Measurements from ENCODE around the gene SCPEP1. TPM values are rescaled to one million over a fixed set of nuclear protein-coding genes. Genes with fewer than 3 reads are reported as not detected.
"Not testable (repeated sequence)": the region's sequence is repeated elsewhere in the genome, so short reads cannot be mapped to it uniquely, and the experiment has no call there.

The SCPEP1 gene
- total RNA-seq, 1 experiment from 2014 or later, result 19.4 TPM

DNA sequence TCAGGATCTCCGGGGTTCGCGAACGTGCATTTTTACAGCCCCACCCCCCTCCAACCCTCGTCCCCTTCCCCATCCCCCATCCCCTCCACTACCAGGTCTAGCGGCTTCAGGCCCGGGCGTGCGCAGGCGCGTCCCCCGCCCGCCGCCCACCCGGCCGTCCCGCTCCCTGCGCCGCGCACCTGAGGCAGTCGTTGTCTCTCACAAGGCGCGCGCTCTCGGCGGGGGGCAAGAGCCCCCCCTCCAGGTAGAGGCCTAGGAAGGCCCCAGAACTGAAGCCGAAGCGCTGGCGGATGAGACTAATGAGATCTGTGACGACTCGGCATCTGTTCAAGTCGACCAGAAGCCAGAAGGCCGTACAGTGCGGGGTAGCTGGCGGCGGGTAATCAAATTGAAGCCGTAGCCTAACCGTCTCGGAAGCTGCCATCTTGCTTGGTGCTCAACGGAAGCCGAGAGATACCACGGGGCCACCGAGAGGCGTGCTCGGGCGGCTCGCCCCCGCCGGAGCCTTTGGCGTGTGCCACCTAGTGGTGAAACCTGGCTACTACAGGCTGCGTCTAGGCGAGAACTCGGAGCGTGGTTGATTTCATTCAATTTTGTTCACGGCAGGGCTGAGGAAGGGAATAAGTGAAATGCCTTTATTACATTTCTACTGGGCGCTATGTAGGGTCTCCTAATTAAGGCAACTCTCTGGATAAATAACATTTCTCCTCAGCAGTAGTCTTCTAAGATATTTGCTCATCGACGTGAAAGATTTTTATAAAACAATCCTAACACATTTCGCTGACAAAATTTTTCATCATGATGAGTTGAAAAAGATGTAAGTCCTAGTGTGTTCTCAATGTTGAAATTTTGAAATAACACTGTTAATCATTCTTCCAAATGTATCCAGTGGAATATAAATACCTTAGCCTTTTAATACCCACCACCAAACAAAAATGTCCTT, 17.1 kb upstream of the SCPEP1 start, which contains the start of gene COIL:
Gene COIL (minus strand): TSS at position 455 of the 943 bp plus-strand sequence. CDS start 31 bp downstream, at position 424.
- ChIA-PET CTCF (no interaction called here), POLR2A (ENCODE audit: unreplicated experiment) (no interaction called here)
- Histone ChIP-seq H3K9me2 (ENCODE audit: insufficient read depth) (no peaks in the 10 kb centered on the region), H3K4me1 (replicated peaks; ENCODE audit: insufficient read depth) (peaks cover 15% of the 10 kb centered on the region), H3K36me3 (ENCODE audit: low read depth) (no peaks in the 10 kb centered on the region), H3K4me2 (peak within 1 kb of the TSS; percentile 88), H3K9me3 (ENCODE audit: insufficient read depth, low read depth) (no peaks in the 10 kb centered on the region), H3K27me3 (ENCODE audit: insufficient read depth, low read depth) (no peaks in the 10 kb centered on the region), H3K4me3 (peak within 1 kb of the TSS; percentile 81), H4K20me1 (ENCODE audit: insufficient read depth) (peaks cover 13% of the 10 kb centered on the region), H2AFZ (peak within 1 kb of the TSS; percentile 93), H3F3A (ENCODE audit: insufficient read depth, low read depth) (no peaks in the 10 kb centered on the region; the same call in 1 of the 2 replicates), H3K79me2 (ENCODE audit: low read depth) (peaks cover 42% of the 10 kb centered on the region), H3K27ac (peak within 1 kb of the TSS; percentile 77)
- TF ChIP-seq, protein P1, sequence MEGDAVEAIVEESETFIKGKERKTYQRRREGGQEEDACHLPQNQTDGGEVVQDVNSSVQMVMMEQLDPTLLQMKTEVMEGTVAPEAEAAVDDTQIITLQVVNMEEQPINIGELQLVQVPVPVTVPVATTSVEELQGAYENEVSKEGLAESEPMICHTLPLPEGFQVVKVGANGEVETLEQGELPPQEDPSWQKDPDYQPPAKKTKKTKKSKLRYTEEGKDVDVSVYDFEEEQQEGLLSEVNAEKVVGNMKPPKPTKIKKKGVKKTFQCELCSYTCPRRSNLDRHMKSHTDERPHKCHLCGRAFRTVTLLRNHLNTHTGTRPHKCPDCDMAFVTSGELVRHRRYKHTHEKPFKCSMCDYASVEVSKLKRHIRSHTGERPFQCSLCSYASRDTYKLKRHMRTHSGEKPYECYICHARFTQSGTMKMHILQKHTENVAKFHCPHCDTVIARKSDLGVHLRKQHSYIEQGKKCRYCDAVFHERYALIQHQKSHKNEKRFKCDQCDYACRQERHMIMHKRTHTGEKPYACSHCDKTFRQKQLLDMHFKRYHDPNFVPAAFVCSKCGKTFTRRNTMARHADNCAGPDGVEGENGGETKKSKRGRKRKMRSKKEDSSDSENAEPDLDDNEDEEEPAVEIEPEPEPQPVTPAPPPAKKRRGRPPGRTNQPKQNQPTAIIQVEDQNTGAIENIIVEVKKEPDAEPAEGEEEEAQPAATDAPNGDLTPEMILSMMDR (conservative IDR thresholded peaks at IDR 0.05), result peak; percentile 100
- TF ChIP-seq EZH2 (IDR thresholded peaks at IDR 0.05; ENCODE audit: low read depth), result no peak
- TSS peak; percentile 84 for BruUV-seq (replicated peaks)
- intact Hi-C loops (cut with micrococcal nuclease; ENCODE audit: unreplicated experiment), result loop anchor here (1.0 kb wide), 1 partner anchor 93 kb away; no protein-coding TSS in a partner anchor
- DNase-seq, result peak; percentile 80 to 88

DNA sequence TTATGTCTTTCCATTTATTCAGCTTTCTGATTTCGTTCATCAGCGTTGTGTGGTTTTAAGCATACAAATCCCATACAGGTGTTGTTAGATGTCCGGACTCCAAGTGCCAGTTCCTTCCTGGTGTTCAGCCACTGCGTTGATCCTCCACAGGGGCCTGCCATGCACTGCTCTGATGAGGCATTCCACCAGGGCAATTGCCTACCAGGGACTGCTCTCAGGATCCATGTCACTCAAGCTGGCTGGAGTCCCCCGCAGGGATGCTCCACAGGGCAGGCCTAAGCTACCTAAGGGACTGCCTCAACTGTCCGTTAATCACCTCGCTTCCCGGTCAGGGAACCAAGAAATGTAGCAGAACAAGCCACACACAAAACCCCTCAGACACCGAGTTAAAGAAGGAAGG, 12.7 kb upstream of the SCPEP1 start:
- H3K36me3 ChIP-seq (ENCODE audit: low read depth); H3K9me2 ChIP-seq (ENCODE audit: insufficient read depth); intact Hi-C loops (cut with micrococcal nuclease; ENCODE audit: unreplicated experiment); H3K79me2 ChIP-seq (ENCODE audit: low read depth); H3K27ac ChIP-seq; H3K27me3 ChIP-seq (ENCODE audit: insufficient read depth, low read depth); DNase-seq; POLR2A ChIA-PET (ENCODE audit: unreplicated experiment); BruUV-seq (replicated peaks); H3K4me1 ChIP-seq (replicated peaks; ENCODE audit: insufficient read depth); H3K4me3 ChIP-seq; H3K9me3 ChIP-seq (ENCODE audit: insufficient read depth, low read depth); H4K20me1 ChIP-seq (ENCODE audit: insufficient read depth); H2AFZ ChIP-seq; H3F3A ChIP-seq (ENCODE audit: insufficient read depth, low read depth); CTCF ChIA-PET; H3K4me2 ChIP-seq: not testable (repeated sequence)

DNA sequence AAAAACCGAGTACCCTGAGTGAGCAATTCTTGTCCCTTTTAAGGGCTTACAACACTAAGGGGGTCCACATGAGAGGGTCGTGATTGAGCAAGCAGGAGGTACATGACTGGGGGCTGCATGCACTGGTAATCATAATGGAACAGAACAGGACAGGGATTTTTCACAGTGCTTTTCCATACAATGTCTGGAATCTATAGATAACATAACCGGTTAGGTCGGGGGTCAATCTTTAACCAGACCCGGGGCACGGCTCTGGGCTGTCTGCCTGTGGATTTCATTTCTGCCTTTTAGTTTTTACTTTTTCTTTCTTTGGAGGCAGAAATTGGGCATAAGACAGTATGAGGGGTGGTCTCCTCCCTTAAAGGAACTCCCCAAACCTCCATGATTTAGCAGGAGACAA, 12.2 kb upstream of the SCPEP1 start:
- H3K4me3 ChIP-seq; DNase-seq; H4K20me1 ChIP-seq (ENCODE audit: insufficient read depth); CTCF ChIA-PET; H3K79me2 ChIP-seq (ENCODE audit: low read depth); H3K4me1 ChIP-seq (replicated peaks; ENCODE audit: insufficient read depth); H3K36me3 ChIP-seq (ENCODE audit: low read depth); BruUV-seq (replicated peaks); H3K9me3 ChIP-seq (ENCODE audit: insufficient read depth, low read depth); H3K27ac ChIP-seq; H2AFZ ChIP-seq; intact Hi-C loops (cut with micrococcal nuclease; ENCODE audit: unreplicated experiment); H3K9me2 ChIP-seq (ENCODE audit: insufficient read depth); POLR2A ChIA-PET (ENCODE audit: unreplicated experiment); H3K4me2 ChIP-seq; H3K27me3 ChIP-seq (ENCODE audit: insufficient read depth, low read depth); H3F3A ChIP-seq (ENCODE audit: insufficient read depth, low read depth): not testable (repeated sequence)

DNA sequence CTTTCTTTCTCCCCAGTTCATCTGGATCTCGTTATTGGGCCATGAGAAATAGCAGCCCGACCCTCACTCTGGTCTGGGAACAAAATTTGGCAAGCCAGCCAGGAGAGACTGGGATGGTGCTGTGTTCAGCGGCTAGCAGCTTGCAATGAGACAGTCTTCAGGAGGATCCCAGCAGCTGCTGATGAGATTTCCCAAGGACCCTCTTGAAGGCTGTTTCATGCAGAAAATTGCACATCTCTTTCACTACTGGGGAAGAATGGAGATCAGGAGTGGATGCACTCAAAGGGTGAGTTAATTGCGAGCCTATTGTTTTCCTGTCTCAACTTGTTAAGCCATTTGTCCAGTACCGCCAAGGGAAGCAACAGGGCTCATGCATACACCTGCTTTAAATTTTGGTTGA, 11.6 kb upstream of the SCPEP1 start:
- H3K36me3 ChIP-seq (ENCODE audit: low read depth), result no peaks in the 10 kb centered on the region
- no peaks in the 10 kb centered on the region for H3F3A ChIP-seq (ENCODE audit: insufficient read depth, low read depth)
- intact Hi-C loops (cut with micrococcal nuclease; ENCODE audit: unreplicated experiment), result no loop called here
- TF ChIP-seq EZH2 (IDR thresholded peaks at IDR 0.05; ENCODE audit: low read depth), result no peak
- TF ChIP-seq, protein P1 (conservative IDR thresholded peaks at IDR 0.05), result no peak
- BruUV-seq (replicated peaks), result no TSS peak
- DNase-seq, result no peak
- ChIA-PET CTCF (no interaction called here), POLR2A (ENCODE audit: unreplicated experiment) (no interaction called here)
- H2AFZ ChIP-seq, result 0 out of 2 replicates have a peak overlapping the region, but pooled peaks have one; percentile 24
- H3K9me3 ChIP-seq (ENCODE audit: insufficient read depth, low read depth), result no peaks in the 10 kb centered on the region; the same call in 1 of the 2 replicates
- H3K27ac ChIP-seq, result no peak overlapping the region
- H3K27me3 ChIP-seq (ENCODE audit: insufficient read depth, low read depth), result no peaks in the 10 kb centered on the region
- peaks cover 2% of the 10 kb centered on the region for H3K4me1 ChIP-seq (replicated peaks; ENCODE audit: insufficient read depth)
- no peak overlapping the region for H3K4me3 ChIP-seq
- H3K79me2 ChIP-seq (ENCODE audit: low read depth), result no peaks in the 10 kb centered on the region
- no peaks in the 10 kb centered on the region for H3K9me2 ChIP-seq (ENCODE audit: insufficient read depth)
- no peak overlapping the region for H3K4me2 ChIP-seq
- H4K20me1 ChIP-seq (ENCODE audit: insufficient read depth), result no peaks in the 10 kb centered on the region

Measured in PC-9 (cell line).